Suppressor macrophage treated with lipopolysaccharide for 1 hour (primary cell): ENCODE results near the gene DBX1.
A peak's percentile ranks its signal among the peaks of the same experiment; 100 is the strongest.

Experiments
- DNase-seq, 3 donors: peaks; one replicate each; pipeline ENCODE4 v3.0.0-alpha.2; 2020 to 2022

The DBX1 gene

GRCh38 chr11:20120134-20120925 lies 39.9 kb downstream of the DBX1 start:
- no peak for DNase-seq

- no peak for DNase-seq
Measured at GRCh38 chr11:20119315-20119714, 41.0 kb downstream of the DBX1 start.

- DNase-seq, result no peak
Measured at GRCh38 chr11:20118209-20118608, 42.1 kb downstream of the DBX1 start.

GRCh38 chr11:20117291-20117690 lies 43.0 kb downstream of the DBX1 start:
- no peak for DNase-seq

GRCh38 chr11:20116825-20117224 lies 43.5 kb downstream of the DBX1 start:
- DNase-seq, result no peak

- DNase-seq, result no peak
Measured at GRCh38 chr11:20114588-20114987, 45.7 kb downstream of the DBX1 start.

- no peak for DNase-seq
Measured at GRCh38 chr11:20113149-20113438, 47.2 kb downstream of the DBX1 start.

GRCh38 chr11:20112291-20113148 lies 47.8 kb downstream of the DBX1 start:
- peak; percentile 46 to 58 (median 55) for DNase-seq

- DNase-seq, result no peak
Measured at GRCh38 chr11:20111871-20112270, 48.4 kb downstream of the DBX1 start.

GRCh38 chr11:20110908-20111669 lies 49.2 kb downstream of the DBX1 start:
- peak; percentile 39 to 54 (median 48) for DNase-seq

- no peak for DNase-seq
Measured at GRCh38 chr11:20109731-20110445, 50.4 kb downstream of the DBX1 start.
